ENCODE data around the gene RBBP8.
A peak's percentile ranks its signal among the peaks of the same experiment; 100 is the strongest.

Gene RBBP8

DNA sequence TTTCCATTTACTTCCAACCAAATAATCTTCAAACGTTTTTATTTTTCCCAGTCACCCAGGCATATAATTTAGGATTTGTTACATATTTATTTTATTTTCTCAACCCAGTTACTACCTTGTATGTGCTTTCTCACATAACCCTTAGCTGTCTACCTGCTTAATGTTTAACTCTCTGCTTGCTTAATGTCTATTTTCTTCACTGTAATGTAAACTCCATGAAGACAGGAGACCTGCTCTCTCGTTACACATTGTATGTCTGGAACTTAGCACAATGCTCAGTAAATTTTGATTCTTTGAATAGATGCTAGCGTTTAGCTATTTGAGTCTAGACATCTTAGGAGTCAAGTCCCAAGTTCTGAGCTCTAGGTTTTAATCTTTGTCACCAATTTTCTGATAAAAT lies 70.2 kb downstream of the RBBP8 start:
- no peak for DNase-seq (ENCODE audit: low spot score)
- Histone ChIP-seq H3K4me3 (ENCODE audit: severe bottlenecking) (no peak overlapping the region), H3K27ac (ENCODE audit: poor library complexity, severe bottlenecking) (no peak overlapping the region), H3K27me3 (ENCODE audit: insufficient read depth, poor library complexity, severe bottlenecking) (no peaks in the 10 kb centered on the region), H3K9me3 (ENCODE audit: severe bottlenecking) (no peaks in the 10 kb centered on the region), H3K4me1 (ENCODE audit: insufficient read depth, poor library complexity, severe bottlenecking) (no peaks in the 10 kb centered on the region), H3K36me3 (ENCODE audit: low read depth) (peaks cover 91% of the 10 kb centered on the region)
- TF ChIP-seq, protein P1, sequence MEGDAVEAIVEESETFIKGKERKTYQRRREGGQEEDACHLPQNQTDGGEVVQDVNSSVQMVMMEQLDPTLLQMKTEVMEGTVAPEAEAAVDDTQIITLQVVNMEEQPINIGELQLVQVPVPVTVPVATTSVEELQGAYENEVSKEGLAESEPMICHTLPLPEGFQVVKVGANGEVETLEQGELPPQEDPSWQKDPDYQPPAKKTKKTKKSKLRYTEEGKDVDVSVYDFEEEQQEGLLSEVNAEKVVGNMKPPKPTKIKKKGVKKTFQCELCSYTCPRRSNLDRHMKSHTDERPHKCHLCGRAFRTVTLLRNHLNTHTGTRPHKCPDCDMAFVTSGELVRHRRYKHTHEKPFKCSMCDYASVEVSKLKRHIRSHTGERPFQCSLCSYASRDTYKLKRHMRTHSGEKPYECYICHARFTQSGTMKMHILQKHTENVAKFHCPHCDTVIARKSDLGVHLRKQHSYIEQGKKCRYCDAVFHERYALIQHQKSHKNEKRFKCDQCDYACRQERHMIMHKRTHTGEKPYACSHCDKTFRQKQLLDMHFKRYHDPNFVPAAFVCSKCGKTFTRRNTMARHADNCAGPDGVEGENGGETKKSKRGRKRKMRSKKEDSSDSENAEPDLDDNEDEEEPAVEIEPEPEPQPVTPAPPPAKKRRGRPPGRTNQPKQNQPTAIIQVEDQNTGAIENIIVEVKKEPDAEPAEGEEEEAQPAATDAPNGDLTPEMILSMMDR (IDR thresholded peaks at IDR 0.05; ENCODE audit: poor library complexity, severe bottlenecking), result no peak
- ATAC-seq (ENCODE audit: low read depth), result no peak

DNA sequence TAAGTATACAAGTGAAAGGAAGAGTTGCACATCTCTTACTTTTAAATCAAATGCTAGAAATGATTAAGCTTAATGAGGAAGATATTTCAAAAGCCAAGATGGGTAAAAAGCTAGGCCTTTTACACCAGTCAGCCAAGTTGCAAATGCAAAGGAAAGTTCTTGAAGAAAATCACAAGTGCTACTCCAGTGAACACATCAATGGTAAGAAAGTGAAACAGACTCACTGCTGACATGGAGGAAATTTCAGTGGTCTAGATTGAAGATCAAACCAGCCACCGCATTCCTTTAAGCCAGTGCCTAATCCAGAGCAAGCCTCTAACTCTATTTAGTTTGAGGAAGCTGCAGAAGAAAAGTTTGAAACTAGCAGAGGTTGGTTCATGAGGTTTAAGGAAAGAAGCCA lies 79.1 kb downstream of the RBBP8 start:
- Histone ChIP-seq H3K36me3 (ENCODE audit: low read depth) (peaks cover 76% of the 10 kb centered on the region), H3K27ac (ENCODE audit: poor library complexity, severe bottlenecking) (no peak overlapping the region), H3K4me1 (ENCODE audit: insufficient read depth, poor library complexity, severe bottlenecking) (no peaks in the 10 kb centered on the region), H3K27me3 (ENCODE audit: insufficient read depth, poor library complexity, severe bottlenecking) (no peaks in the 10 kb centered on the region), H3K4me3 (ENCODE audit: severe bottlenecking) (no peak overlapping the region), H3K9me3 (ENCODE audit: severe bottlenecking) (no peaks in the 10 kb centered on the region)
- TF ChIP-seq, protein P1 (IDR thresholded peaks at IDR 0.05; ENCODE audit: poor library complexity, severe bottlenecking), result no peak
- no peak for DNase-seq (ENCODE audit: low spot score)
- no peak for ATAC-seq (ENCODE audit: low read depth)

DNA sequence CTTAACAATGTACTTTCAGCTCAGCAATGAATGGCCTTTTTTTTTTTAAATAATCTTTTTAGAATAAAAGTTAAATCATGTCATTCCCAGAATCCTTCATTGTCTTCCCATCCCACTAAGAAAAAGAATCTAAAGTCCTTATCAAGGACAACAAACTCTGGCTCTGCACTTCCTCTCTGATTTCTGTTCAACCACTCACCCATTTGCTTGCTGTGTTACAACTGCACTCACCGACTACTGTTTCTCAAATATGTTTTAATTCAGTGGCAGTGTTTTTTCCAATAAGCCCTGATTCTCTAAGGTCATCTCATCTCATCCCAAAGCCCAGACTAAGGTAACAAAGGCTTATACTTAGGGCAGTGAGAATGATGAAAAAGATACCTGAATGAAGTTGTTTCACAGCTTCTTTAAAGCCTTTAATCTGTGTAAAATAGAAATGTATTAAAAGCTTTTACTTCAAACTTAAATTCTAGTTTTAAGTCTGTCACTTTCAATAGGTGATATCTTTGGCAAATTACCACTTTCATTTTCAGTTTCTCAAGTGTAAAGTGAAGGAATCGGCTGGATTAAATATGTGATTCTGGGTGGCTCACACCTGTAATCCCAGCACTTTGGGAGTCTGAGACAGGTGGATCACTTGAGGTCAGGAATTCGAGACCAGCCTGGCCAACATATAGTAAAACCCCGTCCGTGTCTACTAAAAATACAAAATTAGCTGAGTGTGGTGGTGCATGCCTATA lies 87.6 kb downstream of the RBBP8 start:
- ATAC-seq (ENCODE audit: low read depth) (no peak), DNase-seq (ENCODE audit: low spot score) (no peak)
- H3K27me3 ChIP-seq (ENCODE audit: insufficient read depth, poor library complexity, severe bottlenecking), result no peaks in the 10 kb centered on the region
- H3K9me3 ChIP-seq (ENCODE audit: severe bottlenecking), result no peaks in the 10 kb centered on the region
- H3K36me3 ChIP-seq (ENCODE audit: low read depth), result peaks cover 87% of the 10 kb centered on the region
- TF ChIP-seq, protein P1 (IDR thresholded peaks at IDR 0.05; ENCODE audit: poor library complexity, severe bottlenecking), result no peak
- H3K27ac ChIP-seq (ENCODE audit: poor library complexity, severe bottlenecking), result no peak overlapping the region
- H3K4me1 ChIP-seq (ENCODE audit: insufficient read depth, poor library complexity, severe bottlenecking), result no peaks in the 10 kb centered on the region
- no peak overlapping the region for H3K4me3 ChIP-seq (ENCODE audit: severe bottlenecking)

DNA sequence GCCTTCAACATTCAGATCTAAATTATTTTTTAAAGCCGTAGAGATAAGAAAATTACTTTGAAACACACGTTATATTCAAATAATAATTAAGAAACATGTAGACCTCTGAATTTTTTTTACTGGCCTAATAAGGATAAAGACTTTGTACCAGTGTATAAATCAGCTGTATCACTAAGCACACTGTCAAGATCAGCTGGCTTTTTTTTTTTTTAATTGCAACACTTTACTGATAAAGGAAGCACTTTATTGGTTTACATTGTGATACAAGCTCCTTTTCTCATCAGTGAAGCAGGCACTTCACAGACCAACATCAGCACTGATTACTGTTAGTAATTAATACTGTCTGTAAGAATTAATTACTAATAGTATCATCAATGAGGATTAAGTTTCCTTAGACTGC lies 88.5 kb downstream of the RBBP8 start:
- ATAC-seq (ENCODE audit: low read depth) (no peak), DNase-seq (ENCODE audit: low spot score) (no peak)
- Histone ChIP-seq H3K9me3 (ENCODE audit: severe bottlenecking) (no peaks in the 10 kb centered on the region), H3K4me3 (ENCODE audit: severe bottlenecking) (no peak overlapping the region), H3K4me1 (ENCODE audit: insufficient read depth, poor library complexity, severe bottlenecking) (no peaks in the 10 kb centered on the region), H3K27me3 (ENCODE audit: insufficient read depth, poor library complexity, severe bottlenecking) (no peaks in the 10 kb centered on the region), H3K27ac (ENCODE audit: poor library complexity, severe bottlenecking) (no peak overlapping the region), H3K36me3 (ENCODE audit: low read depth) (peaks cover 87% of the 10 kb centered on the region)
- TF ChIP-seq, protein P1 (IDR thresholded peaks at IDR 0.05; ENCODE audit: poor library complexity, severe bottlenecking), result no peak

DNA sequence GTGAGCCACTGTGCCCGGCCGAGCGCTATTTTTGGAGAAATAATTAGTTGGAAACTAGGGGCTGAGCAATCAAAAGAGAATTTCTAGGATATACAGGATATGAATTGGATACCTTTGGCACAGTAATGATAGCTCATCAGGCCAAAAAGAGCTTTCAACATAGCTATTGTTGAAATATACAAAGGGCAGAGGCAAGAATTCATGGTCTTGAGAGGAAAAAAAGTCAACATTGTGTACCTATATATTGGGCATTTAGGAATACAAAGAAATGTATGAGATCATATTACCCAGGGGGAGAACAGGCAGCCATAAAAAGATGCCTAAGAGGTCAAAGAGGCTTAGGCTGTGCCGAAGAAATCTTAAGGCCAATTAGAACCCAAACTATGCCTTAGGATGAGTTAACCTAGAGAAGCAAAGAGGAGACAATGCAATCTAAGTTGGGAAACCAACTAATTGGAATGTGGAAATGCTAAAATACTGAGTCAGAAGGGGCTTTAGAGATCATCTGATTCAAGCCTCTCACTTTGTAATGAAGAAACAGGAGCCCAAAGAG lies 99.0 kb downstream of the RBBP8 start:
- DNase-seq (ENCODE audit: low spot score), result no peak
- ATAC-seq (ENCODE audit: low read depth), result peak; percentile 84
- Histone ChIP-seq H3K4me3 (ENCODE audit: severe bottlenecking) (no peak overlapping the region), H3K27me3 (ENCODE audit: insufficient read depth, poor library complexity, severe bottlenecking) (no peaks in the 10 kb centered on the region), H3K27ac (ENCODE audit: poor library complexity, severe bottlenecking) (peak overlapping the region; percentile 97), H3K9me3 (ENCODE audit: severe bottlenecking) (no peaks in the 10 kb centered on the region), H3K36me3 (ENCODE audit: low read depth) (peaks cover 11% of the 10 kb centered on the region), H3K4me1 (ENCODE audit: insufficient read depth, poor library complexity, severe bottlenecking) (peaks cover 30% of the 10 kb centered on the region)
- TF ChIP-seq, protein P1 (IDR thresholded peaks at IDR 0.05; ENCODE audit: poor library complexity, severe bottlenecking), result no peak

All from RWPE2 (cell line).